CD4-positive, alpha-beta T cell treated with Interleukin-21 for 1 hour (primary cell): ENCODE data around the gene UPK3A.
"Not testable (repeated sequence)": the region's sequence is repeated elsewhere in the genome, so short reads cannot be mapped to it uniquely, and the experiment has no call there.

Experiments
- DNase-seq: peaks from one replicate; pipeline ENCODE4 v3.0.0-alpha.2; 2020

Gene UPK3A

DNA sequence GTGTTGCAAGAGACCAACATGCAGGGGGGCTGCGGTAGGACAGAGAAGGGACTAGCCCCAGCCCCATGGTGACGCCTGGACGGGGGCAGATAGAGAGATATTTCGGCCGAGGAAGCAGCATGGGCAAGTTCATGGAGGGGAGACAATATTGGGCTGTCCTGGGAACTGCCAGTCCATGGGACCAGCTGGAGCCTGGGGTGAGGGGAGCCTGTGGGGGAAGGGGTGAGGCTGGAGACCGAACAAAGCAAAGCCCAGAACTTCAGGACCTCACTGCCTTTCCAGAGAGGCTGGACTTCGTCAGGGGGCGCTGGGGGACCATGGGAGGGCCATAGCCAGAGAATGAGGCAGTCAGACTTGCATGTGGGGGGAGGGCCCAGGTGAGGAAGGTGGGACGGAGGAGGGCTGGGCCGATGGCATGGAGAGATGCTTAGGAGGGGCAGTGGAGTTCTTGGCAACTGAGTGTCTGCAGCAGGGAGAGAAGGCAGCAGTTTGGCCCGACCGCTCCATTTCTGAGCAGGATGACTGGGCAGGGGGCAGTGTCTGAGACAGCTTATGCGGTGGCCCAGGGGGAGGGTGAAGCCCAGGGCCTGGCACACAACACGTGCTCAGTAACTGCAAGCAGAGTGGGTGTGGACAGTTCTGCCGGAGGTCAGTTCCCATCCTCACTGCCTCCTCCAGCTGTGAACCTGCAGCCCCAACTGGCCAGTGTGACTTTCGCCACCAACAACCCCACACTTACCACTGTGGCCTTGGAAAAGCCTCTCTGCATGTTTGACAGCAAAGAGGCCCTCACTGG lies 712 bp downstream of the UPK3A start:
- DNase-seq = no peak

DNA sequence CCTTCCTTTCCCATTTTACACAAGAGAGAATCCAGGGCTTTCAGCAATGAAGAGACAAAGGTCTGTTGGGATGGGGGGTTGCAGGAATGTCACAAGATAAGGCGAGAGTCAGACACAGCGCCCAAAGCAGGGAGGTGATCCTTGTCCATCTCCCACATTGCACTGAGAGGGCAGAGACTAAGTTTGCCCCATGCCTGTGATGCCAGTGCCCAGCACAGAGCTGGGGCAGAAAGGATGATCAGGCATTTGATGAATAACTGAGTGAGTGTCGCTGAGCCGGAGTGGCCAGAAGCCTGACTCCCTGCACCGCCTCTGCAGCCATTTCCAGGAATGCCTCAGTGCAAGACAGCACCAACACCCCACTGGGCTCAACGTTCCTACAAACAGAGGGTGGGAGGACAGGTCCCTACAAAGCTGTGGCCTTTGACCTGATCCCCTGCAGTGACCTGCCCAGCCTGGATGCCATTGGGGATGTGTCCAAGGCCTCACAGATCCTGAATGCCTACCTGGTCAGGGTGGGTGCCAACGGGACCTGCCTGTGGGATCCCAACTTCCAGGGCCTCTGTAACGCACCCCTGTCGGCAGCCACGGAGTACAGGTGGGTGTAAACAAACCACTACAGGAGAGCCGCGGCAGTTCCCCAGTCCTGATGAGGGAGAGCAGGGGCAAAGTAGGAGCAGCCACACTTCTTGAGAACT lies 2.3 kb downstream of the UPK3A start:
- DNase-seq = no peak

GRCh38 chr22:45290410-45290936 lies 5.7 kb downstream of the UPK3A start:
- DNase-seq = no peak

- DNase-seq = peak; percentile 40
These were observed 6.5 kb downstream of the UPK3A start for GRCh38 chr22:45291061-45291930.

- DNase-seq = no peak
These were observed 7.2 kb downstream of the UPK3A start for GRCh38 chr22:45291931-45292290.

DNA sequence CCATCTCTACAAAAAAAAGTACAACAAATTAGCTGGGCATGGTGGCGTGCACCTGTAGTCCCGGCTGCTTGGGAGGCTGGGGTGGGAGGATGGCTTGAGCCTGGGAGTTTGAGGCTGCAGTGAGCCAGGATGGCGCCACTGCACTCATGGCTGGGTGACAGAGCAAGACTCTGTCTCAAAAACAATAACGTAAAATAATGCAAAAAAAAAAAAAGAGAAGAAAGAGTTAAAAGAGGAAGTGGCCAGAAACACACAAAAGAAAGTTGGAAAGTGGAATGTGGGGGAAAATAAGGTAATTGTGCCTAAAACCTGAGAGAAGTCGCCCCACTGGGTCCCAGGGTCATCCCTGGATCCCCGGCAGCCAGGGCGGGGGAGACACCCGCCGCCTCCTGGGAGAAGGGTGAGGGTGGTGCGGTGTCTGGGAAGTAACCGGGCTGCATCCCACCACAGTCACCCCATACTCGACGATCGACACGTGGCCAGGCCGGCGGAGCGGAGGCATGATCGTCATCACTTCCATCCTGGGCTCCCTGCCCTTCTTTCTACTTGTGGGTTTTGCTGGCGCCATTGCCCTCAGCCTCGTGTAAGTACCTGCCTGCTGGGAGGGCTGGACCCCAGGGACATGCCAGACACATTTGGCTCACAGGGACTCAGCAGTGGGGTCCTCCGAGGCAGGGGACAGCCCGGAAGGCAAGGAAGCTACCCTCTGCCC lies 8.1 kb downstream of the UPK3A start:
- no peak for DNase-seq

DNA sequence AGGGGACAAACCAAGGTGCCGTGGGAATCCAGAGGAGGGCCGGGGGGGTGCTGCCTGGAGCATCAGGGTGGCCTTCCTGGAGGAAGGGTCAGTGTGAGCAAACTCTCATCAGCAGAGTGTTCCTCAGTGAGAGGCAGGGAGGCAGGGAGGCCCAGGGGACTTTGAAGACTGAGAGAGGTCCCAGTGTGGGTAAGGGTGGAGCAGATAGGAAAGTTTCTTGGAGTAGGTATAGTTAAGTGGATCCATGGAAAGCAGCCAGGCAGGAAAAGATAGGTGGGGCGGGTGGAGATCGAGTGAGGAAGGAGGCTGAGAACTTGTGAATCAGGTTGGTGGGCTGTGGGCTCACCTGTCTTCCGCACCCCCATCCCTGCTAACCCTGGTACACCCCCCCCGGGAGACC lies 9.3 kb downstream of the UPK3A start:
- no peak for DNase-seq

DNA sequence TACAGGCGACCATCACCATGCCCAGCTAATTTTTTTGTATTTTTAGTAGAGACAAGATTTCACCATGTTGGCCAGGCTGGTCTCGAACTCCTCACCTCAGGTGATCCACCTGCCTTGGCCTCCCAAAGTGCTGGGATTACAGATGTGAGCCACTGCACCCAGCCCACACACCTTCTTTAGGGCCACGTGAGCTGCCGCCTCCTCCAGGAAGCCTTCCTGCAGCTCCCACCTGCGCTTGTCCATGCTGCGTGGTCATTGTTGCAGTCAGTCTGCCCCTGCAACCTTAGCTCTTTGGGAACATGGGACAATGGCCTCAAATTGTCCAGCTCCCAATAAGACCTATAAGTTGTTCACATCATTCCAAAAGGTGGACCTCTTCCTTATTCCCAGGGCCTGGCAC lies 10.3 kb downstream of the UPK3A start:
- not testable (repeated sequence) for DNase-seq

GRCh38 chr22:45295492-45295891 lies 10.7 kb downstream of the UPK3A start:
- DNase-seq = no peak

- DNase-seq = peak; percentile 65
These were observed 12.0 kb downstream of the UPK3A start for GRCh38 chr22:45296628-45297297.

DNA sequence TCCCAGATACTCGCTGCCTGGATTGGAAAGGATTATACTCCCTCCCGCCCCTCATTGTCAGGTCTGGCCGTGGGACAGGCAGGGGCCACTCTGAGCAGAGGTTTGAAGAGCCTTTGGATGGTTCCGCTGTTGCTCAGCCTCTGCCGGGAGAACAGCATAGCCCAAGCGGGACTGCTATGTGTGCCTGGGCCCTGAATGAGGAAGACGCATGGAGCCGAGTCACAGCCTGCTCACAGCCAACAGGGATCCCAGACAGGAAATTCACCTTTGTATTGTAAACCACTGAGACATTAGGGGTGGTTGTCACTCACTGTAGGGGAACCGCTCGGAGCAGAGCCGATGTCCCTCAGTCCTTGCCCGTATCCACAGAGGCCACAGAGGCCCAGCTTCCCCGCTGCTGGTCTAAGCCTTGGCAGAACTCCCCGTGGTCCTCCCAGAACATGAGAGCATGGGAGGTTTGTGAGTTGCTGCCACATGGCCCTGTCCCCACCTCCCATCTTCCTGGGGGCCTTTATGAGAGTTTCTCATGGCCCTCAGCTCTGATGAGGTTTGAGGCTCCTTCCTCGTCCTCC lies 14.3 kb downstream of the UPK3A start:
- DNase-seq = no peak

DNA sequence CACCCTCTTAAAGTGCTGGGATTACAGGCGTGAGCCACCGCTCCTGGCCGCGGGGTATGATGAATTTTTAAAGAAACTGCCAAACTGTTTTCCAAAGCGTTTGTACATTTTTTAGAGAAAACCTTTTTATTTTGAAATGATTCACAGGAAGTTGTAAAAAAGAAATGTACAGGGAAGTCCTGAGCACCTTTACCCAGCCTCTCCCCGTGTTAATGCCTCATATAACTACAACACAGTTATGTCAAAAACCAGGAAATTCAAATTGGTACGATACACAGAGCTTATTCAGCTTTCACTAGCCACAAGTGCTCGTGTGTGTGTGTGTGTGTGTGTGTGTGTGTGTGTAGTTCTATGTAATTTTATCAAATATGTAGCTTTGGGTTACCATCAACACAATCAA lies 18.0 kb downstream of the UPK3A start:
- no peak for DNase-seq

- no peak for DNase-seq
These were observed 18.4 kb downstream of the UPK3A start for GRCh38 chr22:45303181-45303580.

GRCh38 chr22:45304971-45305370 lies 20.2 kb downstream of the UPK3A start:
- DNase-seq = no peak

GRCh38 chr22:45305456-45306075 lies 20.8 kb downstream of the UPK3A start:
- DNase-seq = no peak

- no peak for DNase-seq
These were observed 21.4 kb downstream of the UPK3A start for GRCh38 chr22:45306139-45306538.

GRCh38 chr22:45308391-45308956 lies 23.7 kb downstream of the UPK3A start:
- no peak for DNase-seq

GRCh38 chr22:45308957-45309421 lies 24.2 kb downstream of the UPK3A start:
- no peak for DNase-seq

DNA sequence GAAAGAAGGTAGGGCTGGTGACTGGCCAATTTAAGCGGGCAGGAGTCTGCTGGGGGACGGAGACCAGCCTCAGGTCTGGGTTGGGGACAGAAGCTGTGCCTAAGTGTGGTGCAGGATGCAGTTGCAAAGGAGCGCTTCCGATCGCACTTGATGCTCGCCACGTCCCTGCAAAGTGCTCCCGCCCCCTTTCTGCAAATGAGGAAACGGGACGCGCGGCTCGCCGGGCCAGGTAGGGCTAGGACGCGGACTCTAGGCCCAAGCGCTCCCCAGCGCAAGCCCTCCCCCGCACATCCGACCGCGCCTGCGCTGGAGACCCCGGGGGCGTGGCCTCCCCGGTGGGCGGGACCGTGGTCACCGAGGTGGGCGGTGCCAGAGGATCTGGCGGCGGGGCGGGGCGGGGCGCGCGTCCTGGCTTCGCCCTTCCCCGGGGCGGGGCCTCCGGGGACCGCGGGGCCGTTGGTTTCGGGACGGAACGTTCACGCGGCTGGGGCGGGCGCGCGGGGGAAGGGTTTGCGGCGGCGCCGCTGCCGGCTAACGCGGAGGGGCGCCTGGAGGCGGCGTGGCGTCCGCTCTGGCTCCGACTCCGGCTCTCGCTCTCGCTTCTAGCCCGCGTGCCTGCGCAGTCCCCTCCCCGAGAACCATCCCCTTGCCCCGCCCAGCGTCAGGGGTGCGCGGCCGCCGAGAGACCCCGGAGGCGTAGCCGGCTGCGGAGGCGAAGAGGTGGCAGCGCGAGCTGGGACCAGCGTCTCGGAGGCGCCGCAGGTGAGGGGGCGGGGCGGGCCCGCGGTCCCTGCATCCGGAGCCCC lies 24.9 kb downstream of the UPK3A start, which contains the start of gene FAM118A:
TSS of gene FAM118A (plus strand) at position 513 of the 806 bp plus-strand sequence. CDS start 12,446 bp downstream, outside the sequence.
- DNase-seq = peak; percentile 95
